Ishikawa (cell line): ENCODE measurements around the gene NPC2.

Source experiments
- CEBPB ChIP-seq: IDR thresholded peaks from 2 replicates; pipeline ENCODE4 v1.6.1; 2012
- CREB1 ChIP-seq: IDR thresholded peaks from 2 replicates; pipeline ENCODE4 v1.6.1; 2012; ENCODE audit warnings: low read depth
- EGR1 ChIP-seq: IDR thresholded peaks from 2 replicates; pipeline ENCODE4 v1.6.1; 2012
- EP300 ChIP-seq: IDR thresholded peaks from 2 replicates; pipeline ENCODE4 v1.6.1; 2012; ENCODE audit warnings: borderline replicate concordance
- FOXM1 ChIP-seq: IDR thresholded peaks from 2 replicates; pipeline ENCODE4 v1.6.1; 2012; ENCODE audit warnings: low read depth, borderline replicate concordance
- MAX ChIP-seq: IDR thresholded peaks from 2 replicates; pipeline ENCODE4 v1.6.1; 2012
- NFIC ChIP-seq: IDR thresholded peaks from 2 replicates; pipeline ENCODE4 v1.6.1; 2012
- RAD21 ChIP-seq: IDR thresholded peaks from 2 replicates; pipeline ENCODE4 v1.6.1; 2012; ENCODE audit warnings: low read depth
- REST ChIP-seq: IDR thresholded peaks from 2 replicates; pipeline ENCODE4 v1.6.1; 2012; ENCODE audit warnings: low read depth, mild to moderate bottlenecking
- TAF1 ChIP-seq: IDR thresholded peaks from 2 replicates; pipeline ENCODE4 v1.6.1; 2012; ENCODE audit warnings: low read depth, mild to moderate bottlenecking
- TCF12 ChIP-seq: IDR thresholded peaks from 2 replicates; pipeline ENCODE4 v1.6.1; 2012; ENCODE audit warnings: low read depth
- TEAD4 ChIP-seq: IDR thresholded peaks from 2 replicates; pipeline ENCODE4 v1.6.1; 2012
- USF1 ChIP-seq: IDR thresholded peaks from 2 replicates; pipeline ENCODE4 v1.6.1; 2012
- YY1 ChIP-seq: IDR thresholded peaks from 2 replicates; pipeline ENCODE4 v1.6.1; 2012; ENCODE audit warnings: low read depth
- ZBTB7A ChIP-seq: IDR thresholded peaks from 2 replicates; pipeline ENCODE4 v1.6.1; 2012; ENCODE audit warnings: low read depth

Gene NPC2

GRCh38 chr14:74492776-74493342, at the start of gene NPC2:
NPC2 (minus strand) TSS chr14:74493305; CDS start chr14:74493274, 31 bp downstream.
- TF ChIP-seq USF1 (peak; percentile 35; the same call in 1 of the 2 replicates), CREB1 (no peak), ZBTB7A (peak; percentile 87; the same call in 1 of the 2 replicates), TCF12 (peak; percentile 48; the same call in 1 of the 2 replicates), NFIC (peak; percentile 34; the same call in 1 of the 2 replicates), CEBPB (no peak), EGR1 (no peak), TEAD4 (0 out of 2 replicates have a peak, but pooled peaks have one; percentile 44), TAF1 (peak; percentile 55; the same call in 1 of the 2 replicates)

- no peak for TF ChIP-seq CEBPB
- TF ChIP-seq USF1 = no peak
- no peak for TF ChIP-seq EP300
- TF ChIP-seq FOXM1 = no peak
- no peak for TF ChIP-seq ZBTB7A
- TF ChIP-seq RAD21 = no peak
- no peak for TF ChIP-seq TAF1
- no peak for TF ChIP-seq TEAD4
- no peak for TF ChIP-seq NFIC
- no peak for TF ChIP-seq EGR1
- no peak for TF ChIP-seq MAX
- no peak for TF ChIP-seq YY1
- TF ChIP-seq TCF12 = no peak
- TF ChIP-seq CREB1 = no peak
Observed at GRCh38 chr14:74542056-74542685, 49.1 kb upstream of the NPC2 start.

GRCh38 chr14:74541225-74541624, 48.1 kb upstream of the NPC2 start:
- TF ChIP-seq FOXM1 (no peak), TAF1 (no peak)

GRCh38 chr14:74539503-74539902, 46.4 kb upstream of the NPC2 start:
- TF ChIP-seq CREB1 (no peak), REST (no peak), USF1 (no peak), MAX (no peak), RAD21 (no peak)

- no peak for TF ChIP-seq TAF1
- TF ChIP-seq NFIC = no peak
- no peak for TF ChIP-seq FOXM1
- no peak for TF ChIP-seq REST
- TF ChIP-seq RAD21 = no peak
- TF ChIP-seq CEBPB = no peak
- TF ChIP-seq TEAD4 = no peak
- TF ChIP-seq CREB1 = no peak
- no peak for TF ChIP-seq YY1
- TF ChIP-seq MAX = no peak
- no peak for TF ChIP-seq ZBTB7A
- TF ChIP-seq EP300 = no peak
- no peak for TF ChIP-seq EGR1
- TF ChIP-seq USF1 = no peak
Observed at GRCh38 chr14:74538411-74539391, 45.6 kb upstream of the NPC2 start.
